Measurements from ENCODE around the gene RAB40AL. TPM values are rescaled to one million over a fixed set of nuclear protein-coding genes. Genes with fewer than 3 reads are reported as not detected.

The RAB40AL gene
- total and polyA plus RNA-seq, 2 donors (not counting 1 experiment from before 2014, with no cell fraction given): 0.34 to 0.48 TPM

DNA sequence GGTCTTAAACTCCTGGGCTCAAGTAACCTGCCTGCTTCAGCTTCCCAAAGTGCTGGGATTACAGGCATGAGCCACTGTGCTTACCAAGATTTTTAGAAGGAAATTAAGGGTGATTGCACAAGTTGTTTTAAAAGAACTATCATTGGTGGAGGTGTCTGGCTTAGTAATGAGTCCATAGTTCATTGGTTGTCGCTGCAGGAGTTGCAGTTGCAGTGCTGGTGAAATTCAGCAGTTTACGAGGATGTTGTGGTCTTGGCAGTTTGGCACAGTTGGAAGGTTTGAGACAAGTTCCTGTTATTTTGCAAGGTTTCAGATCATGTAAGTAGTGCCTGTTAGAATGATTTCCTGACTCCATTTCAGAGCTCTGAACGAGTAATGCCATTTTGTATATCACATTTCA lies 48.1 kb downstream of the RAB40AL start:
- POLR2A ChIA-PET: no interaction called here
- Histone ChIP-seq H3K9ac (ENCODE audit: low read length) (no peak overlapping the region), H3K4me1 (ENCODE audit: control insufficient read depth in 2 of 2, insufficient read depth in 2 of 2, low read length in 2 of 2) (no peaks in the 10 kb centered on the region), H3K4me3 (ENCODE audit: control extremely low read depth in 1 of 5, extremely low read depth in 1 of 5, insufficient read depth in 1 of 5, low read depth in 2 of 5, low read length in 4 of 5) (no peak overlapping the region), H3K27me3 (replicated peaks in 1 of 4; ENCODE audit: control extremely low read depth in 1 of 4, control insufficient read depth in 3 of 4, insufficient read depth in 4 of 4, low read length in 3 of 4) (no peaks in the 10 kb centered on the region), H3K9me3 (ENCODE audit: control extremely low read depth in 1 of 3, control insufficient read depth in 2 of 3, insufficient read depth in 1 of 3, low read length in 2 of 3) (no peaks in the 10 kb centered on the region), H3K4me2 (replicated peaks; ENCODE audit: low read depth, low read length, poor library complexity, severe bottlenecking) (no peak overlapping the region), H3K79me2 (ENCODE audit: control insufficient read depth, insufficient read depth, low read length) (no peaks in the 10 kb centered on the region), H4K20me1 (ENCODE audit: control insufficient read depth, insufficient read depth, low read length, poor library complexity, severe bottlenecking) (no peaks in the 10 kb centered on the region), H2AFZ (ENCODE audit: insufficient read depth, low read depth, low read length, poor library complexity, severe bottlenecking) (no peak overlapping the region), H3K36me3 (replicated peaks in 1 of 2; ENCODE audit: control extremely low read depth in 1 of 2, control insufficient read depth in 1 of 2, extremely low read depth in 1 of 2, insufficient read depth in 2 of 2, low read length in 1 of 2) (no peaks in the 10 kb centered on the region), H3K27ac (ENCODE audit: low read length in 2 of 2) (no peak overlapping the region)
- Mint-ChIP-seq H3K9me3 (ENCODE audit: insufficient read depth) (no peaks in the 10 kb centered on the region), H3K27me3 (no peaks in the 10 kb centered on the region), H3K4me1 (no peaks in the 10 kb centered on the region), H3K27ac (no peak overlapping the region), H3K4me3 (no peak overlapping the region)
- ATAC-seq (ENCODE audit: low read depth): no peak
- CTCF ChIA-PET: no interaction called here
- intact Hi-C loops (cut with micrococcal nuclease): no loop called here
- no peak for DNase-seq
- WGBS (ENCODE audit: insufficient coverage): 25% methylated on average over 2 of the region's 3 CpGs
- TF ChIP-seq, protein P1, sequence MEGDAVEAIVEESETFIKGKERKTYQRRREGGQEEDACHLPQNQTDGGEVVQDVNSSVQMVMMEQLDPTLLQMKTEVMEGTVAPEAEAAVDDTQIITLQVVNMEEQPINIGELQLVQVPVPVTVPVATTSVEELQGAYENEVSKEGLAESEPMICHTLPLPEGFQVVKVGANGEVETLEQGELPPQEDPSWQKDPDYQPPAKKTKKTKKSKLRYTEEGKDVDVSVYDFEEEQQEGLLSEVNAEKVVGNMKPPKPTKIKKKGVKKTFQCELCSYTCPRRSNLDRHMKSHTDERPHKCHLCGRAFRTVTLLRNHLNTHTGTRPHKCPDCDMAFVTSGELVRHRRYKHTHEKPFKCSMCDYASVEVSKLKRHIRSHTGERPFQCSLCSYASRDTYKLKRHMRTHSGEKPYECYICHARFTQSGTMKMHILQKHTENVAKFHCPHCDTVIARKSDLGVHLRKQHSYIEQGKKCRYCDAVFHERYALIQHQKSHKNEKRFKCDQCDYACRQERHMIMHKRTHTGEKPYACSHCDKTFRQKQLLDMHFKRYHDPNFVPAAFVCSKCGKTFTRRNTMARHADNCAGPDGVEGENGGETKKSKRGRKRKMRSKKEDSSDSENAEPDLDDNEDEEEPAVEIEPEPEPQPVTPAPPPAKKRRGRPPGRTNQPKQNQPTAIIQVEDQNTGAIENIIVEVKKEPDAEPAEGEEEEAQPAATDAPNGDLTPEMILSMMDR (IDR thresholded peaks at IDR 0.05): no peak
- TF ChIP-seq EZH2 (IDR thresholded peaks at IDR 0.05; ENCODE audit: borderline replicate concordance, insufficient read depth, low read depth, low read length, poor library complexity, severe bottlenecking): no peak

Other genes with a start within 250 kb of the RAB40AL start
- 0.59 and 0.63 TPM in 2 replicates for gene GPRASP2, start 224.8 kb upstream of the RAB40AL start, total RNA-seq
- 0.13 and 0.15 TPM in 2 replicates for gene GPRASP2, start 224.8 kb upstream of the RAB40AL start, polyA plus RNA-seq
- 0.89 and 1.9 TPM in 2 replicates for gene GPRASP3, start 216.5 kb upstream of the RAB40AL start, total RNA-seq
- 0.20 and 0.28 TPM in 2 replicates for gene GPRASP3, start 216.5 kb upstream of the RAB40AL start, polyA plus RNA-seq
- 0.39 TPM in 1 of 2 replicates, not detected in the other for gene BEX1, start 126.9 kb downstream of the RAB40AL start, total RNA-seq
- gene BEX1, start 126.9 kb downstream of the RAB40AL start, polyA plus RNA-seq: 0.84 and 1.7 TPM in 2 replicates
- gene NXF3, start 155.9 kb downstream of the RAB40AL start, total RNA-seq: not detected in 2 replicates
- not detected in 2 replicates for gene NXF3, start 155.9 kb downstream of the RAB40AL start, polyA plus RNA-seq

Measured in B cell (primary cell).